Lung microvascular endothelial cell (primary cell): Measurements from ENCODE around the gene SLC44A3. TPM values are rescaled to one million over a fixed set of nuclear protein-coding genes. Genes with fewer than 3 reads are reported as not detected.
"Not testable (repeated sequence)": the region's sequence is repeated elsewhere in the genome, so short reads cannot be mapped to it uniquely, and the experiment has no call there.

Source experiments
- DNase-seq, 2 donors: peaks; one replicate each; pipeline versions ENCODE4 v3.0.0 to v3.0.0-alpha.2; 2010; ENCODE audit warnings: low read depth in 2 of 2
- total RNA-seq: library from RNA; depleted of rRNA; stranded (reverse); fragments of >200 nt; gene quantifications from 2 replicates; pipeline ENCODE4 v1.2.1, GENCODE V29; 2014

The SLC44A3 gene
- total RNA-seq, 1 donor from 2014 or later = 4.8 TPM

- DNase-seq = no peak
Observed at GRCh38 chr1:94931254-94931841, 111.2 kb downstream of the SLC44A3 start.

GRCh38 chr1:94934551-94934950 lies 114.4 kb downstream of the SLC44A3 start:
- DNase-seq = no peak

GRCh38 chr1:94935034-94935433 lies 114.9 kb downstream of the SLC44A3 start:
- DNase-seq = no peak

GRCh38 chr1:94935476-94935875 lies 115.3 kb downstream of the SLC44A3 start:
- DNase-seq = no peak

- DNase-seq = peak in 1 of 2 donors; percentile 13
Observed at GRCh38 chr1:94936861-94937620, 116.9 kb downstream of the SLC44A3 start.

- no peak for DNase-seq
Observed at GRCh38 chr1:94937820-94938219, 117.7 kb downstream of the SLC44A3 start.

- DNase-seq = no peak
Observed at GRCh38 chr1:94940738-94941137, 120.6 kb downstream of the SLC44A3 start.

- DNase-seq = not testable (repeated sequence)
Observed at GRCh38 chr1:94941480-94941879, 121.3 kb downstream of the SLC44A3 start.

GRCh38 chr1:94942171-94943128 lies 122.3 kb downstream of the SLC44A3 start:
- no peak for DNase-seq

Other genes starting within 250 kb of the SLC44A3 start
- gene CNN3, start 106.8 kb downstream of the SLC44A3 start, total RNA-seq = 505 and 669 TPM in 2 replicates